Kidney glomerular epithelial cell (primary cell): Measurements from ENCODE around the gene LEP.
"Not testable (repeated sequence)": the region's sequence is repeated elsewhere in the genome, so short reads cannot be mapped to it uniquely, and the experiment has no call there.

Source experiments
- DNase-seq: peaks from one replicate; lab custom pipeline; 2025; lab: John Stamatoyannopoulos, UW

The LEP gene

DNA sequence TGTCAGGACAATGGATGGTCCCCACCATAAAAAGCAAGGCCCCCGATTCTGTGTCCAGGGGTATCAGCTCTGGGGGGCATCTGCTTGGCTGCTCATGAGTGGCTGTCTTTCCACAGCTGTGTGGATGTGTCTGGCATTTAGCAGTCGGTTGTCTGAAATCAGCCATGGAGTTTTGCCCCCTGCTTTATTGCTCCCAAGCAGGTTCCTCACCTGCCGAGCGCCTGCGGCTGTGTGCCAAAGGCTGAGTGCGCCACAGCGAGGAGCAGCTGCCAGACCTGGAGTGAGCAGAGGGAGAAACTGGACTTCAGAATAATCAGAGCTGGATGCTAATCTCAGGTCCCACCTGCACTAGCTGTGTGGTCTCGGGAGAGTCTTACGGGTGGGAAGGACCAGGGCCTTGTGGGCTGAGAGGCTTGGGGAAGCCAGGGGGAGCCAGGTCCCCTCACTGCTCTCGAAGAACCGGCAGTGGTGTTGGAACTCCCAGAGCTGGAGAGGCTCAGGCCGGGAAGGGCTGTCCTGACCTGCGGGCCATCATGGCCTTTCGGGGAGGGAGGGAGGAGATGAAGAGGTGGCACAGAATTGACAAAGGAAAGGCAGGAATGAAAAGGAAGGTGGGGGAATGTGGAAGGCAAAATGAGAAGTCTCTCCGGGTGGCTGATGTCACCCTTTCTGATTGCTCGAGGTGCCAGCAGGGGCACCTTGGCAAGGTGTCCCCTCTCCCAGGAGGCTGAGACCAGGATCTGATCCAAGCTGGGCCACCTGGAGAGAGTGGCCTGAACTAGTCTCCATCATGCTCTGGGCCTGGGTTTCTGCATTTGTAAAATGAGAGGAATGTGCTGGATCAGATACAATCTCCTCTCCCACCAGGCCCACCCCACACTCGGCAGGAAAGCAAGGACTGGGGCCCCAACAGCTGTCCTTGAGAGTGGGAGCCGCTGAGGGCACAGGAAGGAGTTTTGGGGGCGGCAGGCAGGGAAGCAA lies 30.2 kb upstream of the LEP start:
- DNase-seq: no peak

DNA sequence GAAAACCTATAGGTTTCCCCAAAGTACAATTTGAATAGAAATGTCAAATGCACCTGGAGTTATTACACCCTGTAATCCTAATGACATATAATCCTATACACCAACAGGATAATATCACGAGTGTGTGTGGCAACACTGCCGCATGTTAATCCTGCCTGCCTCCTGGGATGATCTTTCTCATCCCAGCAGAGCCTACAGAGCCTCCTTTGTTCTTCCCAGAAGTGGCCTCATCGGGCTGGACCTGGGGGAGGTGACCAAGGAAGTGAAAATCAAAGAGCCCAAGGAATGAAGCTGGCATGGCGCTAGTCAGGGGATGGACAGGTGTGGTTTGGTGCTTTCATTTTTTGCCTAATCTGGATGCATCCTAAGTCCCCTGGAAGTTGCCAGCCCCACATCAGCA lies 29.5 kb upstream of the LEP start:
- no peak for DNase-seq

DNA sequence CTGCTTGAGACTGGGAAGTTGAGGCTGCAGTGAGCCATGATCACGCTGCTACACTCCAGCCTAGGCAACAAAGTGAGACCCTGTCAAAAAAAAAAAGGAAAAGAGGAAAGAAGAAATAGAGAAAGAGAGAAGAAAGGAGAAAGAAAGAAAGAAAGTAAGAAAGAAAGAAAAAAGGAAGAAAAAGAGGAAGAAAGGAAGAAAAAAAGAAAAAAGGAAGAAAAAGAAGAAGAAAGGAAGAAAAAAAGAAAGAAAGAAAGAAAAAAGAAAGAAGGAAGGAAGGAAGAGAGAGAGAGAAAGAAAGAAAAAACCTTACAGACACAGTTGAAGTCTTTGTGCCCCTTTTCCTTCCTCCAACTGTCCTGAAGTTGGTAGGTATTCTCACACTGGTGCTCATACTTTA lies 26.6 kb upstream of the LEP start:
- no peak for DNase-seq

DNA sequence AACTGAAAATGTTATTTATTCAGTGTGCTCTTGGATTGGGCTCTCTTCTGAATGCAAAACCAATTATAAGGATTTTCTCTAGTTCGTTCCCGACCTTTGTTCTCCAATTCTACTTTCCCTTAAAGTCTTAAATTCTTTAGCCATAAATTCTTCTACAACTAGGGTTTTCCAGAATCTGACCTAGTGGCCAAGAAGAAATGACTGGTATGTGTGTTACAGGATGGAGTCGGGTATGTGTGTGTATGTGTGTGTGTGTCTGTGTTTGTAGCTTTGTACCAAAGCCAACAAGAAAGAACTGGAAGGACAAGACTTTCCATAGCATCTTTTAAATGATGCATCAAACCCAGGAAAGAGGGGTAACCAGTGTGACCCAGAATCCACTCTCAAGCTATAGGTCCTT lies 25.8 kb upstream of the LEP start:
- DNase-seq: no peak

DNA sequence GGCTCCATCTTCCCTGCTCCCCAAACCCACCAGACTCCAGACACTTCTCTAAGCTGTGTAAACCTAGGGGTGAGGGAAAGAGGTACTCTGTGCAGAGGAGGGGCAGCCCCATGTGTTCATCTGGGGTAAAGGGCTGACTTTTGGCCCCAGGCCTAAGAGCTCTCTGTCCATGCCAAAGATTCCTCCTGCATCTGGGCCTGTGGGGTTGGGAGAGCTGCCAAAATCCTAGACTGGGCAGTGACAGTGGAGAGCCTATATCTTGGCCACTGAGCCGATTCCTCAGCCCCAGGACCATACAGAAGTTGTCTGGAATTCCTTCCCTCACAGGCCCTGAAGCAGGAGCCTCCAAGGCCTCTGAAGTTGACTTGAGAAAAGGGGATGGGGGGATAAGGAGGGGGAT lies 25.3 kb upstream of the LEP start:
- DNase-seq: no peak

DNA sequence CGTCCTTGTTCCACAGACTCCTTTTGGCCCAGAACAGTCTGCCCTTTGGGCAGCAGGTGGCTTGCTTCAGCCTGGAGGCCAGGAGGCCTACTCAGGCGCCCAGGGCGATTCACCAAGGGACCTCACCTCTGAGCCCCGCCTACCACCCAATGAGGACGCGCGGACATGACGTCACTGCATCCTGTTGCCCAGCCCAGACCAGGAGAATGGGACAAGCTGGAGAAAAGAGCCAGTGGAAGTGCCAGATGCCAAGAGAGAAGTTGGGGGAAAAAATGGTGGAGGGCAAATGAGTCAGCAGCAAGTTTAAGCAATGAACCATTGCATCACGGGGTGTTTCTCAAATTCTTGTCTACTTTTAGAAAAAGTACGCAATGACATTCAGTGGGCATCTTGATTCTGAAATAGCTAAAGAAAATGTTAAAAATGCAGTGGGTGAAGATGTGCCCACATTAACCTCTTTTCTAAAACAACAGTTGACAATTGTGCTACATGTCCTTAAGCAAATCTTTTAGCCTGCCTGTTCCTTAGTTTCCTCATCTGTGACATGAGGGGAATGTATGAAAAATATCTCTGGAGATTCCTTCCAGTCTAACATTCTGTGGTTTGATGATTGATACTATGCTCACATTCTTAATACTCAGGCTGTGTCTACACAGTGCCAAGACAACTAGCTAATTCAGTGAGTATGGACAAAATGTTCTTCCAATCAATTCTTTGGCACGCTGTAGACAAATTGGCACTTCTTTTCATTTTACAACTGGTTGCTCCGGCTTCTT lies 23.9 kb upstream of the LEP start:
- DNase-seq: no peak

DNA sequence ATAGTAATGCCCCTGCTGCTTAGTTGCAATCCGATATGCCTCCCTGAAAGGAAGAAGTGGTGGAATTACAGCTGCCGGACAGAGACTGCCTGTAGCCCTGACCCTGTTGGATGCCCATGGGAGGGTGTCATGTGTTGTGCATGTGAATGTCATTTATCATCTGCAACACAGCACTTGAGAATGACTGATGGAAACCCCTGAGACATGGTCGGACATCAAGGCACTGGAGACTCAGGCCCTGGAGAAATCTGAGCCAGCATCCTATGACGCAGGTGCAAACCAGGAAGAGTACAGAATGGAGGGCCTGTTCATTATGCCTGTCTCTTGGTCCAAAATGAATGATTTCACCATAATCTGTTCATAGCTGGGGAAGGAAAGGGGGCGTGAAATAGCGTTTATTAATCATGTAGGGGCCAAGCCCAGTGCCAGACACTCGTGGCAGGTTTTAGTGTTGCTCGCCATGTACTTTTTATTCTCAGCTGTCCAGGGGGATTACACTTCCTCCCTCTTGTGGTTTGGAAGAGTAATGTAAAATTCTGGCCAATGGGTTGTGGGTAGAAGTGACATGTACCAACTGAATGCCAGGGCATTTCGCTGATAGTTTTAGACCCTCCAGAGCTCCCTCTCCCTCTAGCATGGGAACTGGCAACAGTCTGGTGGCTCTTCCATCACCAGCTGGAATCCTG lies 23.0 kb upstream of the LEP start:
- no peak for DNase-seq

DNA sequence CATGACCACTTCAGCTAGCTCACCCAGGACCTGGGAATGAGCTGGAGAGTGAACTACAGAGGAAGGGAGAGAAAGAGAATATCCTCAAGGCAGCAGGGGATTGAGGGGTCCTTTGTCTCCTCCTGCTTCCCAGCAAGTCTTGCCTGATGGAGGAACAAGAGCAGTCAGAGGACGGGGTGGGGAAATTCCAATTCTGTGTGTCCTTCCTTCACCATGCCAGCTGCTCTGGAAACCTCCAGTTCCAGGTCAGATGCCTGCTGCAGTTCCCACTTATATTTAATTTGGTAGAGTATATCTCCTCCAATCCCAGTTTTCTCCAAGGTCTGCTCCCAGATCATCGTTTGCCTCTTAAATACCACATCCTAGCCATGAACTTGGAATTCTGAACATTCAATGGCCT lies 21.4 kb upstream of the LEP start:
- no peak for DNase-seq

DNA sequence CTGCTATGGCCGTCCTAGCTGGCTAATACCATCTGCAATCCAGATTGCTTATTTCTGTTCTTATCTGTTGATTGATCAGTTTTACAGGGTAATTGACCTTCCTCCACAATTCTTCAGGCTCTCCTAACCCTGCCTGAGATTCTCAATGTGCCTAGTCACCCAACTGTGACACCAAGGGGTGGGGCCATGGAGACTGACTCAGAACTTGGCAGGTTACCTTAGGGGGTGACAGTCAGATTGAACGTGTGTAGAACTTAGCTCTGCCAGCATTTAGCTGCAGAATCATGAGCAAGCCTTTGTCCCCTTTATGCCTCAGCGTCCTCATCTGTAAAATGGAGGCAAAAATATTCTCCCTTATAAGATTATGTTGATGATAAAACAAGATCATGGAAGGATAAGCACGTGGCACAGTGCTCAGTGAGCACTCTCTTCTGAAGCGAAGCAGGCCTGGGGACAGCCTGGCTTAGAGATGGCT lies 19.1 kb upstream of the LEP start:
- peak; percentile 23 for DNase-seq

DNA sequence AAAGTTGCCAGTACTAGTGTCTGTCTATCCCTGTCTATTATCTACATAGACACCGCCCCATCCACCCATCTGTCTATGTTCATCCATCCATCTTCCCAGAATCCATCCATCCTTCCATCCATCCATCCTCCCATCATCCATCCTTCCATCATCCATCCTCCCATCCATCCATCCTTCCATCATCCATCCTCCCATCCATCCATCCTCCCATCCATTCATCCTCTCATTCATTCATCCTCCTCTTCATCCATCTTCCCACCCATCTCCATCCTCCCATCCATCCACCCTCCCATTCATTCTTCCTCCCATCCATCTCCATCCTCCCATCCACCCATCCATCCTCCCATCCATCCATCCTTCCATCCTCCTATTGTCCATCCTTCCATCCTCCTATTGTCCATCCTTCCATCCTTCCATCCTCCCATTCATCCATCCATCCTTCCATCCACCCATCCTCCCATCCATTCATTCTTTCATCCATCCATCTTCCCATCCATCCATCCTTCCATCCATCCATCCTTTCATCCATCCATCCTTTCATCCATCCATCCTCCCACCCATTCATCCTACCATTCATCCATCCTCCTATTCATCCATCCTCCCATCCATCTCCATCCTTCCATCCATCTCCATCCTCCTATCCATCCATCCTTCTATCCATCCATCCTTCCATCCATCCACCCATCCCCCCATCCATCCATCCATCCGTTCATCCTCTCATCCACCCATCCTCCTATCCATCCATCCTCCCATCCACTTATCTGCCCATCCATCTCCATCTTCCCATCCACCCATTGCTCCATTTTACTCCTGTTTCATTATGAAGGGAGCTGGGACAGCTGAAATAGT lies 14.7 kb upstream of the LEP start:
- DNase-seq: no peak

DNA sequence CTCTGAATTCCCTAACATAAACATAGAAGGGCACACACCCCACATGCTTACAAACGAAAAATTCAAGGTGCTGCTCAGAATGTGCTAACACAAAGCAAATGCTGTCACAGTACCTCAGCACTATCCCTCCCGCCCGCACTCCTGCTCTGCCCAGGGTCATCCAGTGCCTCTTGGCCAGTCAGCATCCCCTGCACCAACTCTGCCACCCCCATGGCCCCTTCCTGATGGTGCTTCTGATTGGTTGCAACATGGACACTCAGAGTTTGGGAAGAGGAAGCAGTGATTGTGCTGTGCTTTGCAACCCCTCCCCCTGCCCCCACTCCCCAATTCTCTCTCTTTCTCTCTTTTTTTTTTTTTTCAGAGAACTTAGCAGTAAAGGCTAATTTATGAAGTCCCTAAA lies 13.8 kb upstream of the LEP start:
- DNase-seq: no peak

DNA sequence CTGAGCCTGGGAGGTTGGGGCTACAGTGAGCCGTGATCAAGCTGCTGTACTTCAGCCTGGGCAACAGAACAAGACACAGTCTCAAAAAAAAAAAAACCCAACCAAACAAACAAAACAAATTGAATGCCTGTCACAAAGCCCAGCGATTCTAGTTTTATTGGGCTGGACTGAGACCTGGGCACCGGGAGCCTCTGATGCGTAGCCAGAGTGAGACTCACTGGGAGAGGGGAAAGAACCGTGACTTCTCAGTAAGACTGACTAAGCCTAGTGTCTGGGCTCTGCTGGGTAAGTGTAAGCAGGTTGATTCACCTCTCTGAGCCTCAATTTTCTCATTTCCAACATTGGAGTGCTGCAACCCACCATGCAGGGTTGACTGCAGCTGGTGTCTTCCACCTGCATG lies 10.1 kb upstream of the LEP start:
- no peak for DNase-seq

DNA sequence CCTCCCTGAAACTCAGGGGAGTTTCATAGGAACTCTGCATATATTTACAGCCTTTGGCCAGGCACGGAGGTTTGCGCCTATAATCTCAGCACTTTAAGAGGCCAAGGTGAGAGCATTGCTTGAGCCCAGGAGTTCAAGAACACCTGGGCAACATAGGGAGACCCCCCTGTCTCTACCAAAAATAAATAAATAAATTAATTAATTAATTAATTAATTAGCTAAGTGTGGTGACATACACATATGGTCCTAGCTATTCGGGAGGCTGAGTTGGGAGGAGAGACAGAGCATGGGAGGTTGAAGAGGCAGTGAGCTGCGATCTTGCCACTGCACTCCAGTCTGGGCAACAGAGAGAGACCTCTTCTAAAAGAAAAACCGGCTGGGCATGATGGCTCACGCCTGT lies 9.4 kb upstream of the LEP start:
- no peak for DNase-seq

DNA sequence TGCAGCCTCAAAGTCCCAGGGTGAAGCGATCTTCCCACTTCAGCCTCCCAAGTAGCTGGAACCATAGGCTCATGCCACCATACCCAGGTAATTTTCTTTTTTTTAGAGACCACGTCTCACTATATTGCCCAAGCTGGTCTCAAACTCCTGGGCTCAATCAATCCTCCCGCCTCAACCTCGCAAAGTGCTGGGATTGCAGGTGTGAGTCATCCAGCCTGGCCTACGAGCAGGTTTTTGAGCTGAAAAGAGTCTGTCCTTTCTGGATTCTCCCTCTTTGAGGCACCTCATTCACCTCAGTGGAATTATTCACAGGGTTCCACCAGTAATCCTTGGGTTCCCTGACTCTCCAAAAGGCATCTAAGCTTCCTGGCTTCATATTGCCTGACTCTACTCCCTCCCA lies 7.6 kb upstream of the LEP start:
- no peak for DNase-seq

DNA sequence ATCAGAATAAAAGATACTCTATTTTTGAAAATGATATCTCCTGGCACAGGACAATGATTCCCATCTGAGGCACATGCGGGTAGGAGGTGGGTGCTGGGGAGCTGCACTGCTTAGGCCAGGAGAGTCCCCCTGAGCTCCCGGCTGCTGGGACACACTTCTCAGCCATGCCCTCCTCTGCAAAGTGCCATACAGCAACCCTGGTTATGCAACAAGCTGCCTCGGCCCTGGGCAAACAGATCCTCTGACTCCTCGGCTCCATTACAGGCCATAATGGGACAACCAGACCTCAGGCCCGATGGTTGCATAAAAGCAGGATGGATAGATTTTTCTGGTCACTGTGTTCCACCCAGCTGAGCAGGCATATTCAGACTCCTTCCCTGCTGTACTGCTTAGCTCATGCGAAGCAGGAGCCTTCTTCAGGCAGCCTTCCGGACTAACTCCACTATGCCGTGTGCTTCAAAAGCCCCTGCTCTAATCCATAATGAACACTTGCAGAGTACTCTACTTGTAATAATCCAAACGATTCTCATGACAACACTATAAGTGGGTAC lies 6.5 kb upstream of the LEP start:
- no peak for DNase-seq

DNA sequence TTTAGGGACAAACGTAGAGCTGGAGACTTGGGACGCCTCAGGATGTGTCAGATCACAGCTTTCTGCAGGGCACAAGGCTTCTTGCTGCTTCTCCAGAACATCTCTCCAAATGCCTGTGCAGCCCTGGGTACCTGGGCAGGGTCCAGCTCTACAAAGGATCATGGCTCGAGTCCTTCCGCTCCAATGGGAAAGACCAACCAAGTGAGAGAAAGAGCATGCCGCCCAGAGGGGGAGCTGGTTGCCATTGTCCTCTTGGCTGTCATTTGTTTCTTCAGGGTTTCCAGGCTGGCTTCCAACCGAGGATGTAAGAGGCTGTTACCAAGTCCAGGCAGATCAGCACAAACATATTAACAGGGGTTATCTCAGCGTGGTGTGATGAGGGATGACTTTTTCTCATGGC lies 5.6 kb upstream of the LEP start:
- DNase-seq: no peak

DNA sequence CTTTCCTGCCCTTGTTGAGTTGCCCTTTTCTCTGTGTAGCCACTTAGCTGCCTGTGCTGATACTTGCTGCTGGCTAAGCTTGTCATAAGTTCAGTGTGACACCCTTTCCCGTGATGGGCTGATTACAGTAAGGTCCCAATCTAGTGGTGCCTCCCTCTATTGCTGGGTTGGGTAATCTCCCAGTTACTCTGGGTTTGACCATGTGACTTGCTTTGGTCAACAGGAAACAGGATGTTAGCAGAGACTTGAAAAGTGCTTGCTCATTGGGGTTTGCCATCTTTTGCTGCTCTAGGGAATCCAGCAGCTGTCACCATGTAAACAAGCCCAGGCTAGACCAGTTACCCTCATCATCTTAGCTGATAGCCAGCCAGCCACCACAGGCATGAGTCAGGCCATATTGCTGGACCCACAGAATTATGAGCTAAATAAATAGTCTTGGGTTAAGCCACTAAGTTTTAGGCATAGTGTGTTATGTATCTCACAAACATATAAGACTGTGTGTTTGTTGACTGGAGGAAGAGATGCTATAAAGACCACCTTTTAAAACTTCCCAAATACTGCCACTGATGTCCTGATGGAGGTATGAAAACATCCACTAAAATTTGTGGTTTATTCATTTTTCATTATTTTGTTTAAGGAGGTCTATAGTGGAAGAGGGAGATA lies 4.0 kb upstream of the LEP start:
- peak; percentile 19 for DNase-seq

DNA sequence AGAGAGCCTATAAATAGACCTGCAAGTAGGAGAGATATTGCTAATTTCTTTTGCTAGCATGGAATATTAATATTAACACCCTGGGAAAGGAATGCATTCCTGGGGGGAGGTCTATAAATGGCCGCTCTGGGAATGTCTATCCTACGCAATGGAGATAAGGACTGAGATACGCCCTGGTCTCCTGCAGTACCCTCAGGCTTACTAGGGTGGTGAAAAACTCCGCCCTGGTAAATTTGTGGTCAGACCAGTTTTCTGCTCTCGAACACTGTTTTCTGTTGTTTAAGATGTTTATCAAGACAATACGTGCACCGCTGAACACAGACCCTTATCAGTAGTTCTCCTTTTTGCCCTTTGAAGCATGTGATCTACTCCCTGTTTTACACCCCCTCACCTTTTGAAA lies 1.9 kb upstream of the LEP start:
- DNase-seq: not testable (repeated sequence)

DNA sequence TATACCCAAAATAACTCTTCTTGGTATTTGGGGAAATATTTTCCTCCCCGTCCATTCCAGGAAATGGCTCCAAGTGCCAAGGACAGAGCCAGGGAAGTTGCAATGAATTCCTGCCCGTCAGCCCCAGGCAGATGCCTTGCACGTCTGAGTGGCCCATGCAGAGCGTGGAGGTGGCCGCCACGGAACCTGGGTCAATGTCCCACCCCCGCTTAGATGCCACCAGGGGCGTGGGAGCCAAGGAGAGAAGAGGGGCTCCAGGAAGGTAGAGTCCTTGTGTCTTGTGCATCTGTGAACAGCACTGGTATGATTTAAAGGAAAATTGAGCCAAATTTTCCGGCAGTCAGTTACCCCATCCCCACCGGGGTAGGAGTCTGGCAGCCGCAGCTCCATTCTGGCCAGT lies 1.6 kb downstream of the LEP start:
- DNase-seq: no peak

DNA sequence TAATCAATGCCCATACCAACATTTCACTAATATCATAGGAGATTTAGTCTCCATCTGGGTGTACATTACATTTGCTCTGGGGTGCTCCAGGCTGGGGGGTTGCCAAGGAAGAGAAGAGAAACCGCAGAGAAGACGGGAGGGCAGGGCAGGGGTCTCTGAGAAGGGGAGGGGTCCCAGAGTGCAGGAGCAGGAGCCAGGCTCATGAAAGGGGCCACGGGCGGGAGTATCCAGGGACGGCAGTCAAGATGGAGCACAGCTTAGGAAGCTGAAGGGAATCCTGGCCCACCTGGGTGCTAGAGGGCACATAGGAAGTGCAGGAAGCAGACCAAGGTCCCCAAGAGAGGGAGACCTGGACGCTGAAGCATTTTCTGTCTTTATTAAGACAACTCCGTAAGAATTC lies 2.2 kb downstream of the LEP start:
- no peak for DNase-seq

DNA sequence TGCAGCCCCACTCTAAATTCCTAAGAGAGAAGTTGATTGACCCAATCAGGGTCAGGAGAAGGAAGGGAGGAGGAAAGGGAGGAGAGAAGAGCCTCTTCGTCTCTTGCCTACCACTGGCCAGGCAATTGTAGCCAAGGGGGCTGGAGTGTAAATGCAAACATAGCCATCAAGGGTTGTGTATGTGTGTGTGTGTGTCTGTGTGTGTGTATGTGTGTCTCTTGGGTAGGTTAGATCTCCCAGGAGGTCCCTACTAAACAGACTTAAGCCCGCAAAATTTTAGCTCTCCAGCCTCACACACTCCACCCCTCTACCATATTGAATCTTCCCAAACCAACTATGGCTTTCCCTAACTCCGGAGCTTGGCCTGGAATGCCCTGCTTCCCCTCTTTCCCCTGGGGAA lies 3.8 kb downstream of the LEP start:
- no peak for DNase-seq
